Glutamatergic neuron (in vitro differentiated cells): ENCODE results near the gene GSN. TPM values are rescaled to one million over a fixed set of nuclear protein-coding genes. Genes with fewer than 3 reads are reported as not detected.

ENCODE experiments used
- DNase-seq: peaks from one replicate; pipeline ENCODE4 v3.0.0; 2022
- H3K27ac Mint-ChIP-seq: one replicate; pipeline ENCODE4 v1.8.0; 2020; ENCODE audit warnings: mild to moderate bottlenecking, mixed read lengths, inconsistent platforms; ENCODE audit not compliant: unreplicated experiment
- H3K27me3 Mint-ChIP-seq: one replicate; pipeline ENCODE4 v1.8.0; 2020; ENCODE audit warnings: mild to moderate bottlenecking, moderate library complexity, mixed read lengths, inconsistent platforms; ENCODE audit not compliant: unreplicated experiment
- H3K36me3 Mint-ChIP-seq: one replicate; pipeline ENCODE4 v1.8.0; 2020; ENCODE audit warnings: mild to moderate bottlenecking, mixed read lengths, inconsistent platforms; ENCODE audit not compliant: unreplicated experiment
- H3K4me1 Mint-ChIP-seq: one replicate; pipeline ENCODE4 v1.8.0; 2020; ENCODE audit warnings: mild to moderate bottlenecking, low read depth, mixed read lengths, inconsistent platforms; ENCODE audit not compliant: unreplicated experiment
- H3K4me3 Mint-ChIP-seq: one replicate; pipeline ENCODE4 v1.8.0; 2020; ENCODE audit warnings: mild to moderate bottlenecking, mixed read lengths, inconsistent platforms; ENCODE audit not compliant: unreplicated experiment
- H3K9me3 Mint-ChIP-seq: one replicate; pipeline ENCODE4 v1.8.0; 2020; ENCODE audit warnings: mild to moderate bottlenecking, moderate library complexity, mixed read lengths, inconsistent platforms; ENCODE audit not compliant: unreplicated experiment
- total RNA-seq: library from RNA; stranded (reverse); fragmentation: NEBNext Ultra II Directional; extraction: Animal tissue kit (Norgen Biotek cat#: 25700); gene quantifications from one replicate; pipeline ENCODE4 v1.2.1, GENCODE V29; 2021; ENCODE audit not compliant: unreplicated experiment
- TF ChIP-seq, protein P1 (sequence below): fragments of 200-600 bp; sonication (generic); IDR thresholded peaks from one replicate; pipeline ENCODE4 v1.5.0; 2021; ENCODE audit not compliant: partially characterized antibody, unreplicated experiment

Gene GSN
- total RNA-seq, 1 donor from 2014 or later, result 11.6 TPM

DNA sequence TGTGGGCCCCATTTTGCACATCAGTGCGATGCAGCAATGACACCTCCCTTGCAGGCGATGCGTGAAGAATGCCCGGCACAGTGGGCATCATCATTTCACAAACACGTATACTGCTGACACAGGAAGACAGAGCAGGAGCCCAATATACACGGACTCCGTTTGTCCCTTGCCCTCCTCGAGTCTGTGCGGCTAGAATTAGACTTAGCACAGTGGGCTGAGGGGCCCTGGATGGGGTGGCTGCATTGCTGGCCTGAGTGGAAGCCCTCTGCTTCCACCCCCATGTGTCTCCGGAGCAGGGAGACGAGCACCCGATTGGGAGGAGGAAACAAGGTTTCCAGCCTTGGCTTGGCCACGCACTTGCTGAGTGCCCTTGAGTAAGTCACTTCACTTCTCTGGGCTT is 40.8 kb downstream of the GSN start:
- Mint-ChIP-seq H3K4me1 (no peaks in the 10 kb centered on the region), H3K27me3 (peaks cover 3% of the 10 kb centered on the region), H3K36me3 (peaks cover 5% of the 10 kb centered on the region), H3K9me3 (no peaks in the 10 kb centered on the region), H3K27ac (no peak overlapping the region), H3K4me3 (no peak overlapping the region)
- TF ChIP-seq, protein P1, sequence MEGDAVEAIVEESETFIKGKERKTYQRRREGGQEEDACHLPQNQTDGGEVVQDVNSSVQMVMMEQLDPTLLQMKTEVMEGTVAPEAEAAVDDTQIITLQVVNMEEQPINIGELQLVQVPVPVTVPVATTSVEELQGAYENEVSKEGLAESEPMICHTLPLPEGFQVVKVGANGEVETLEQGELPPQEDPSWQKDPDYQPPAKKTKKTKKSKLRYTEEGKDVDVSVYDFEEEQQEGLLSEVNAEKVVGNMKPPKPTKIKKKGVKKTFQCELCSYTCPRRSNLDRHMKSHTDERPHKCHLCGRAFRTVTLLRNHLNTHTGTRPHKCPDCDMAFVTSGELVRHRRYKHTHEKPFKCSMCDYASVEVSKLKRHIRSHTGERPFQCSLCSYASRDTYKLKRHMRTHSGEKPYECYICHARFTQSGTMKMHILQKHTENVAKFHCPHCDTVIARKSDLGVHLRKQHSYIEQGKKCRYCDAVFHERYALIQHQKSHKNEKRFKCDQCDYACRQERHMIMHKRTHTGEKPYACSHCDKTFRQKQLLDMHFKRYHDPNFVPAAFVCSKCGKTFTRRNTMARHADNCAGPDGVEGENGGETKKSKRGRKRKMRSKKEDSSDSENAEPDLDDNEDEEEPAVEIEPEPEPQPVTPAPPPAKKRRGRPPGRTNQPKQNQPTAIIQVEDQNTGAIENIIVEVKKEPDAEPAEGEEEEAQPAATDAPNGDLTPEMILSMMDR, result no peak
- DNase-seq, result peak; percentile 5

- Mint-ChIP-seq H3K9me3 (no peaks in the 10 kb centered on the region), H3K27ac (no peak overlapping the region), H3K27me3 (peaks cover 3% of the 10 kb centered on the region), H3K4me1 (no peaks in the 10 kb centered on the region), H3K36me3 (peaks cover 5% of the 10 kb centered on the region), H3K4me3 (no peak overlapping the region)
- TF ChIP-seq, protein P1, result no peak
- DNase-seq, result peak; percentile 1
Observed at GRCh38 chr9:121309171-121309570, 41.2 kb downstream of the GSN start.

DNA sequence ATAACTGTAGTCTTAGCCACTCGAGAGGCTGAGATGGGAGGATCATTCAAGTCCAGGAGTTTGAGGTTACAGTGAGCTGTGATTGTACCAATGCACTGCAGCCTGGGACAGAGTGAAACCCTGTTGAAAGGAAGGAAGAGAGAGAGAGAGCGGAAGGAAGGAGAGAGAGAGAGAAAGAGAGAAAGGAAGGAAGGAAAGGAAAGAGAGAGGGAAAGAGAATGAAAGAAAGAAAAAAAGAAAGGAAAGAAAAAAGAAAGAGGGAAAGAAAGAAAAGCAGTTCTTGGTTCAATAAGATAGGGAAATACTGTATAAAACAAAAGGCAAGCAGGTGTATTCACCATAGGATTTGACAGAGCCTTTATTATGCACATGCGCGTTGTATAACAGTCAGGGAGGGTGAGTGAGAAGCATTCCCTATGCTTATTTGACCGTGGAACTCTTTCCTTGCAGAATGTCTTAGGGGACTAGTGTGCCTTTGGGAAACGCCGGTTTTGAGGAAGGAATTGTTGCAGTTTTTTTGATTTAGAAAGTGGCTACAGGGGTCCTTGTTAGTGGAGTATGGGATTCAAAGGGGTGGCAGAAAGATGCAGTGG is 42.0 kb downstream of the GSN start:
- no peak for DNase-seq
- Mint-ChIP-seq H3K9me3 (no peaks in the 10 kb centered on the region), H3K27ac (no peak overlapping the region), H3K36me3 (peaks cover 5% of the 10 kb centered on the region), H3K4me1 (no peaks in the 10 kb centered on the region), H3K27me3 (peaks cover 3% of the 10 kb centered on the region), H3K4me3 (no peak overlapping the region)
- TF ChIP-seq, protein P1, result no peak

- H3K4me3 Mint-ChIP-seq, result no peak overlapping the region
- peaks cover 5% of the 10 kb centered on the region for H3K36me3 Mint-ChIP-seq
- H3K4me1 Mint-ChIP-seq, result no peaks in the 10 kb centered on the region
- H3K9me3 Mint-ChIP-seq, result no peaks in the 10 kb centered on the region
- peak; percentile 2 for DNase-seq
- no peak overlapping the region for H3K27ac Mint-ChIP-seq
- TF ChIP-seq, protein P1, result no peak
- H3K27me3 Mint-ChIP-seq, result peaks cover 3% of the 10 kb centered on the region
Observed at GRCh38 chr9:121310571-121310970, 42.6 kb downstream of the GSN start.

DNA sequence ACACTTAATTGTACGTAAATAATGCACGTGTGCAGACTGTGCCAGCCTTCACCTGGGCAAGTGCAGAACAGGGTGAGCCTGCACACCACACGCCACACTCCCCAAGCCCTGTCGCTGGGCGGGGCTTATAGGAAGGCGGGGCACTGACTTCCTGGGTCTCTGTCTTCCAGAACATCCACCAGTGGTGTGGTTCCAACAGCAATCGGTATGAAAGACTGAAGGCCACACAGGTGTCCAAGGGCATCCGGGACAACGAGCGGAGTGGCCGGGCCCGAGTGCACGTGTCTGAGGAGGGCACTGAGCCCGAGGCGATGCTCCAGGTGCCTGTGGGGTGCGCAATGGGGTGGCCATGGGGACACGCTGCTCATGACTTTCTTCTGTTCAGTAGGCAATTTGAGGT is 44.2 kb downstream of the GSN start:
- DNase-seq, result peak; percentile 6
- Mint-ChIP-seq H3K27ac (no peak overlapping the region), H3K4me3 (no peak overlapping the region), H3K4me1 (no peaks in the 10 kb centered on the region), H3K36me3 (peaks cover 5% of the 10 kb centered on the region), H3K27me3 (peaks cover 3% of the 10 kb centered on the region), H3K9me3 (no peaks in the 10 kb centered on the region)
- TF ChIP-seq, protein P1, result no peak
